Activated T-cell treated with anti-CD3 and anti-CD28 coated beads, Interleukin-2, amount 50 U/mL, for 1 hour (primary cell): ENCODE results near the gene GPRC5C.
"Not testable (repeated sequence)": the region's sequence is repeated elsewhere in the genome, so short reads cannot be mapped to it uniquely, and the experiment has no call there.

Experiments
- DNase-seq: peaks from one replicate; pipeline ENCODE4 v3.0.0-alpha.2; 2020

Gene GPRC5C, protein sequence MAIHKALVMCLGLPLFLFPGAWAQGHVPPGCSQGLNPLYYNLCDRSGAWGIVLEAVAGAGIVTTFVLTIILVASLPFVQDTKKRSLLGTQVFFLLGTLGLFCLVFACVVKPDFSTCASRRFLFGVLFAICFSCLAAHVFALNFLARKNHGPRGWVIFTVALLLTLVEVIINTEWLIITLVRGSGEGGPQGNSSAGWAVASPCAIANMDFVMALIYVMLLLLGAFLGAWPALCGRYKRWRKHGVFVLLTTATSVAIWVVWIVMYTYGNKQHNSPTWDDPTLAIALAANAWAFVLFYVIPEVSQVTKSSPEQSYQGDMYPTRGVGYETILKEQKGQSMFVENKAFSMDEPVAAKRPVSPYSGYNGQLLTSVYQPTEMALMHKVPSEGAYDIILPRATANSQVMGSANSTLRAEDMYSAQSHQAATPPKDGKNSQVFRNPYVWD

DNA sequence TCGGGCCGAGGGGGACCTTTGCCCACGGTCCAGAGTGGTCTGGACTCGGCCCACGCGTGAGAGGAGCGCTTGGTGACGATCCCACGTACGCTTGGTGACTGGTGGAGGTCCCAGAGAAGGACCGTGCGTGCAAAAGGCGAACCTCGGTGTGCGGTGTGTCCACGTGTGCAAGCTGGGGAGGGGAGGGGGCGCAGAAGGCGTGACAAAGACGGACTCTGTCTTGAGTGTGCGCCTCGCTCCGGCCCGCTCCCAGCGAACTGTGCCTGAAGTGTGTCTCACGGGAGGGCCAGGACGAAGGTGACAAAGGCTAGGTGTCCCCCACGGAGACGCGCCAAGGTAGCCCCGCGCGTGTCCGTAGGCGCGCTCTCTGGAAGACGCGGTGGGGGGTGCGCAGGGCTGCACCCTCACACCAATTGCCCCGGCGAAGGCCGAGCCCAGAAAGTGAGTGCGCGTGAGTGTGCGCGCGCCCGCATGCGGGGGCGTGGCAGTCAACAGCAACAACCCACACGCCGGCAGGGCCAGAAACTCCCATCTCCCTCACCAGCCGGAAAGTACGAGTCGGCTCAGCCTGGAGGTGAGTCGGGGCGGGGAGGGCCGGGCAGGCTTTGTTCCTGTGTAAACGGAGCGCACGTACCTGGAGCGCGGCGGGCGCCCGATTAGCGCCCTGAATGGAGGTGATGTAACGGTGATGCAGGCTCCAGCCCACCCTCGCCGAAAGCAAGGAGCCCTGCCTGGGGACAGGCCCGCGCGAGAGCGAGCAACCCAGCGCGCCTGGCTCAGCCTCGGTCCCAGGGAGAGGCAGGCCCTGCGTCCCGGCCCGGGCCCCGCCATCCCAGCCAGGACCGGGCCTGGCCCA lies at the start of gene GPRC5C:
Gene GPRC5C, plus strand, starts transcription at position 521 of the 856 bp plus-strand sequence. CDS start 7,689 bp downstream, outside the sequence.
- peak; percentile 39 for DNase-seq

DNA sequence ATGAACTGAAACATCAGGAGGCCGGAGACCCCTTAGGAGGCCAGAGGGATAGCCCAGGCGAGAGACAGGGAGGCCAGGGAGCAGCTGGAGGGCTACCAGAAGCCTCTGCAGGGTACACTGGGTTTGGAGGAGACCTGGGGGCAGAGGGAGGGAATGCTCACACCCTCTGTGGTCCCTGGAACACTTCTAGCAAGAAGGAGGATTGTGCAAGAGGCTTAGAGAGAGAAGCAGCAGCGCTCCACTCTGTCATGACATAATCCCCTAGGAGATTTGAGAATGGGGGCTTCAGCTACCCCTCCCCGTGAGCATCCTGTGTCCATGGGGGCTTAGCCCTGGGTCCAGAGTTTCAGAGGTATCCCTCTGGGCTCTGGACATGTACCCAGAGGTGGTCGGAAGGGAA lies 48.7 kb upstream of the GPRC5C start:
- no peak for DNase-seq

DNA sequence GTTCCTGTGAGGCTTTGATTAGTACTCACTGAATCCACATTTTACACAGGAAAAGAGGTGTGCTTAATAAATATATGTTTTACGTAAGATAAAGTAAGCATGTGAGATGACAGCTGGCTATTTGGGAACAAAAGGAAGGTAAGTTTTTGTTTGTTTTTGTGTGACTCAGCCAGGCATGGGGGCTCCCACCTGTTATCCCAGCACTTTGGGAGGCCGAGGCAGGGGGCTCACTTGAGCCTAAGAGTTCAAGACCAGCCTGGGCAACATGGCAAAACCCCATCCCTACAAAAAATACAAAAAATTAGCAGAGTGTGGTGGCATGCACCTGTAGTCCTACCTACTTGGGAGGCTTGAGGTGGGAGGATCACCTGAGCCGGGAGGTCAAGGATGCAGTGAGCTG lies 46.7 kb upstream of the GPRC5C start:
- no peak for DNase-seq

DNA sequence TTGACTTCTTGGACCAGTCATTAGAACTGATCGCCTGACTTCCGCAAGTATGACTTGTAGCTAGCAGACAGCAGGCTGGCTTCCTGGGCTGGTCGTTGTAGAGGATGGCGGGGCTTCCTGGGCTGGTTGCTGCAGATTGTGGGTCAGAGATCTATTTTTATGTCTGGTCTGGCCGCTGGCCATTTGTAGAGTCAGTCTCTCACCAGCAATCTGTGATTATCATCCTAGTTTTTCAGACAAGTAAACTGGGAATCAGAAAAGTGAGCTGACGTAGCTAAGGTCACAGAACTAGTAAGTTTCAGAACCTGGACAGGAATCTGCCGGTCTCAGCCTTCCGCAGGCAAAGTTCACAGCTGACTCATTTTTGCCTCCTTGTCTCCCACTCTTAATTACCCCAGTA lies 45.5 kb upstream of the GPRC5C start:
- DNase-seq = no peak

DNA sequence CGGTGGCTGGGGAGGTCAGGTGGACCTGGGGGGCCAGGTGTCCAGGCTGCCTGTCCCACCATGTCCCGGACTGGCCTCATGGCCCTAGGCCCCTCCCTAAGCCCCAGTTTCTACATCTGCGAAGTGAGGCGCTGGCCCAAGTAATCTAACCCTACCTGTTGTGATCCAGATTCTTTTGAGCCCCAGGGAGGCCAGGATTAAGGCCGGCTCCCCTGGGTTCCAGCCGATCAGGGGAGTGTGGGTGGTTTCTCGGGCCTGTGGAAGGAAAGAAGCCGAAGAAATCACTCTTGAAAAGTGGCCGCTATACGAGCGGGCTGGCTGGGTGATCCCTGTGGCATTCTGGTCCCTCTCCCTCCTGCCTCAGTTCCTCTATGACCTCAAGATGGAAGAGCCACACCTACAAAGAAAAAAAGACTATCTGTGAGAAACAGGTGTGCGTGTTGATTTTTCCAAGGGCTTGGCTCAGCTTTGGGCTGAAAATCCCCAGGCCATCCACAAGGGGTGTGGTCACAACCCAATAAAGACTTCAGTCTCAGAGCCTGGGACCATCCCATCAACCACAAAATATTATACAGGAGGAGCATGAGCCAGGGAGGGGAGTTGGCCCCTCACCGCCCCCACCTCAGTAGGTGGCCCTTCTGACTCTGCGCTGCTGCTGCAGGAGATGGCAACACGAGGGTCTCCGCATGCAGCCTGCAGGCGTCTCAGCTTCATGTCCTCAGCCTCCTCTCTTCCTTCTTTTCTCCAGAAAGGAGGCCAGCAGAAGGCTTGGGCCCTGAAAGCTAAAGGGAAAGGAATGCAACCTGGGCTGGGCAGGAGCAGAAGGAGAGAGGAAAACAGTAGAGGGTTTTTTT lies 44.3 kb upstream of the GPRC5C start:
- no peak for DNase-seq

DNA sequence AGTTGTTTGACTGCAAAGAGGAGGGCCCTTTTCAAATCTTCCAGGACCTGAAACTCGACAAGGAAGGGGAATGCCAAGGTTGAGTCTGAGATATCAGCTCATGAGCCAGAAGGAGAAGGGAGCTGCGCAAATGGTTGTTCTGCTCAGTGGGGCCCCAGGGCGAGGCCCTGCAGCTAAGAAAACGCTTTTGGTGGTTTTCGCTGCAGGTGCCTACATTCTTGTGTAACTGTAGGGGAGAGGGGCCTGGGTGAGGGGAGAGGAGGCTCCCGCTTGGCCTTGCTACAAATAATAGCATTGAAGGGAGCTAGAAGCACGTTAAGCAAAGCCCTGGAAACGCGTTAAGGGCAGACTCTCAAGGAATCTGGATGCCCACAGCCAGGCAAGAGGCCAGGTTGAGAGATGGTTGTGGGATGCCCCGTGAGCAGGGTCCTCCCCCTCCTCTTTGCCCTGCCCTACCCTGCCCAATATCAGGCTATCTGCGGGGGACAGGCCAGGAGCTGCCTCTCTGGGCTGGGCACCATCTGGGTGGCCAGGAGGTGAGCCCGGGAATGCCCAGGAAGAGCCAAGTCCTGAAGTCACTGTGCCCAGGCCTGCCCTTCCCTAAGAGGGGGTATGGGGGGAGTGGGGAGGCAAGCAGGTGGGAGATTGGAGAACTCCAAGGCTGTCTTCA lies 42.7 kb upstream of the GPRC5C start:
- DNase-seq = no peak

DNA sequence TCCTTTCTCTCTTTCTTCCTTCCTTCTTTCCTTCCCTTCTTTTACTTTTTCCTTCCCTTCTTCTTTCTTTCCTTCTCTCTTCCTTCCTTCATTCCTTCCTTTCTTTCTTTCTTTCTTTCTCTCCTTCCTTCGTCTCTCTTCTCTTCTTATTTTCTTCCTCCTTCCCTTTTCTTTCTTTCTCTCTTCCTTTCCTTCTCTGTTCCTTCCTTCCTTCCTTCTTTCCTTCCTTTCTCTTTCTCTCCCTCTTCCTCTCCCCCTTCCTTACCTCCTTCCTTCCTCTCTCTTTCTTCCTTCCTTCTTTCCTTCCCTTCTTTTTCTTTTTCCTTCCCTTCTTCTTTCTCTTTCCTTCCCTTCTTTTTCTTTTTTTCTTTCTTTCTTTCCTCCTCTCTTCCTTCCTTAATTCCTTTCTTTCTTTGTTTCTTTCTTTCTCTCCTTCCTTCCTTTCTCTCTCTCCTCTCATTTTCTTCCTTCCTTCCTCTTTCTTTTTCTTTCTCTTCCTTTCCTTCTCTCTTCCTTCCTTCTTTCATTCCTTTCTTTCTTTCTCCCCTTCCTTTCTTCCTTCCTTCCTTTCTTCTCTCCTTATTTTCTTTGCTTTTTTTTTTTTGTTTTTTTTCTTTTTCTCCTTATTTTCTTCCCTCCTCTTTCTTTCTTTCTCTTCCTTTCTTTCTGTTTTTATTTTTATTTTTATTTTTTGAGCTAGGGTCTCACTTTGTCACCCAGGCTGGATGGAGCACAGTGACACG lies 41.8 kb upstream of the GPRC5C start:
- DNase-seq = no peak

DNA sequence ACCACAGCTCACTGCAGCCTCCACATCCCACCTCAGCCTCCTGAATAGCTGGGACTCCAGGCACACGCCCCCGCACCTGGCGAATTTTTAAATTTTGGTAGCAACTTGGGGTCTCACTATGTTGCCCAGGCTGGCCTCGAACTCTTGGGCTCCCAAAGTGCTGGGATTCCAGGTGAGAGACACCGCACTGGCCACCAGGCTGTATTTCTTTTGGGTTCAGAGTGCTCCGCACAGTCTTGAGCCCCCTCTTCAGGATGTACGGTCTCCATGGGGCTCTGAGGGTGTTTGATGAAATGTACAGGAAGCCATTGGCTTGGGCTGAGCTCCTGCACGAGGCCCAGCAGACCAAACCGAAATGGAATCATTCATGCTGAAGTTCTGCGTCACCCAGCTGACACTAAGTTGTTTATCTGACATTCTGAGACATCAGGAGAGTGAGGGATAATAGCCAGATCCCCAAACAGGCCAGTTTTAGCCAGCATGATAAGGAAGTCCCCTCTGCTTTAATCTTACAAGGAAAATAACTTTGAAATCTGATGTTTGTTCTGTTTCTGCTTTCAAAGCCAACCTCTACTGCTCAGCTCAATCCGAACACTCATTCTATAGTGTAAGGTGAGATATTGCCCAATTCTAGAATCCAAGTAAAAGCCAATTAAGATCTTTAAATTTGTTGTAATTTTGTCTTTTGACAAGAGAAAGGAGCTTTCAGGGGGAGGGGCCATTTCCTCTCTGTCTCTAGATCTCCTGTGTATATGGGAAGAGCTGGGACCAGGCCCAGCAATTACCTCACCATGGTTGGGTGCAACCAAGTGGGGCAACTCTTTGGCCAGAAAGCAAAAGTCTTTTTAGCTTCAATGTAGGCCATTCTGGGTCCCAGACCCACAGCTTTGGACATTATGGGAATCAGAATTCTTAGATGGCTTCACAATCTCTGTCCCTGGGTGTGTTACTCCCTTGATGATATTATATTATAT lies 40.9 kb upstream of the GPRC5C start:
- no peak for DNase-seq

DNA sequence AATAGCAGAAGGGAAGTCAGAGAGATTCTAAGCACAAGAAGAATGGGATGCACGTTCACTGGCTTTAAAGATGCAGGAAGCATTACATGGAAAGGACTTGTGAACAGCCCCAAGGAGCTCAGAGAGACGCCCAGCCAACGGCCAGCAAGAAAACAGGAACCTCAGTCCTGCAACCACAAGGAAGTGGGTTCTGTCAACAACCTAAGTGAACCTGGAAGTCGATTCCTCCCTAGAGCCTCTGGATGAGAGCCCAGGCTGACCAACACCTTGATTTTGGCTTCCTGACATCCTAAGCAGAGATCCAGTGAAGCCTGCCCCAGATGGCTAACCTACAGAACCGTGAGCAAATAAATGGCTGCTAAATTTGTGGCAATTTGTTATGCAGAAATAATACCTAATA lies 40.1 kb upstream of the GPRC5C start:
- no peak for DNase-seq

DNA sequence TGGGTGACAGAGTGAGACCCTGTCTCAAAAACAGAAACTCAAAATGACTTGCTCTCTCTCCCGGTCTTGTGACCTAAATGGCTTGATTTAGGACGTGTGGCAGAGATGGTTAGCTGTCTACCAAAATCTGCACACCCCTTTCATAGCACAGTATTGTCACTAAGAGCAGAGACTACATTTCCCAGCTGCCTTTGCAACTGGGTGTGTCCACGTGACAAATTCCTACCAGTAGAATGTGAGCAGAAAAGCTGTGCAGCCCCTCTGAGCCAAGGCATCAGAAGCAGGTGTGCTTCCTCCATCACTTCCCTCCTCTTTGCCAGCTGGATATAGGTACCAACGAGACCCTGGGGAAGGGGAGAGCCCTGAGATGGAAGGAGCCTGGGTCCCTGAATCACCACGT lies 39.0 kb upstream of the GPRC5C start:
- no peak for DNase-seq

DNA sequence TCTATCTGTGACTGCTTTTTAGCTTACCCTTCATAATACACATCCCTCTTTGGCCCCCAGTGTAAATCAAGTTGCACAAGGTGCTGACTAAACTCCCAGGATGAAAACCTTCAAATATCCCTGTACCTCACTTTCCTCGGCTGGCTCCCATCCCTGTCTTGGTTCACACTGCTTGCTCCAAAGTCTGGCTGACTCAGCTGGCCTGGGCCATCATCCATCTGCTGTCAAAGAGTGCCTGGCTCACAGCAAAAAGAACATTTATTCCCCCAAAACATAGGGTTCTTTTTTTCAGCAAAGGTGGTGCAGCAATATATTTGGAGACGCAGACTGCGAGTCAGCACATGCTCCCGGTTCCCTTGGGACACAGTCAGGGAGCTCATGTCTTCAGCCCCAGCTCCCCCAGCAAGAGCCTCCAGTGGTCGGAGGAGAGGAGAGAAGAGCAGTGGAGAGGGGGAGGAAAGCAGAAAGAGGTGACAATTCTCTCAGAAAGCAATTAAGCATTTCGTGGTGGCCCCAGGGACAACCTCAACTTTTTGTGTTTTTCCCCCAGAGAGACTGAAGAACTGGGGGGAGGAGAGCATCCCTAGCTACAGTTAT lies 38.4 kb upstream of the GPRC5C start:
- no peak for DNase-seq

DNA sequence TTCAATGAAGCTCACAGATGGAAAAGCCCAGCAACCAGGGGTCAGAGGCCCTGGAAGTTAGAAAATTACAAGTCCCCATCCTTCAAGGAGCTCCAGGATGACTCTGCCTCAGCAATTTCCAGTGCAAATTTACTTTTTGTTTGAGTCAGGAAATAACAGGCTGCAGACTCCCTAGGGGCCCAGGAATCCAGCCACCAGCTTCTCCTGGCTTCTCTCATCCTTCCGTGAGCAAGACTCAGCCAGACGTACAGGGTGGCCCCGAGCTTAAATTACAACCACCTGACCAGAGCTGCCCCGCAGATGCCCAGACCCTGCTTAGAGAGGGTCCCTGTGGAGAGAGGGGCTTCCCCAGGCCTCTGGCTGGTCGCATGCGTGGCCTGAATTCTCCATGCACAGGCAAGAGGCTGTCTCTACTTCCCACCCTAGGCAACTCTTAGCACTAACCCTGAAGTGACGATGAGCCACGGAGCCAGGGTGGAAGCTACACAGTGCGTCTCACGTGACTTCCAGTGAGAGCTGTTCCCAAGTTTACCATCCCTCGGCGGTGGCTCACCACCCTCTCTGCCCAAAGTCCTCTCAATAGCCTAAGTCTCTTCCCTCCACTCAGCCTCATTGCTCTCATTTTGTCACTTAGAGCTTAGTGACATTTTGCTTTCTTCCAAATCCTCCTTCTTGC lies 37.5 kb upstream of the GPRC5C start:
- DNase-seq = no peak

DNA sequence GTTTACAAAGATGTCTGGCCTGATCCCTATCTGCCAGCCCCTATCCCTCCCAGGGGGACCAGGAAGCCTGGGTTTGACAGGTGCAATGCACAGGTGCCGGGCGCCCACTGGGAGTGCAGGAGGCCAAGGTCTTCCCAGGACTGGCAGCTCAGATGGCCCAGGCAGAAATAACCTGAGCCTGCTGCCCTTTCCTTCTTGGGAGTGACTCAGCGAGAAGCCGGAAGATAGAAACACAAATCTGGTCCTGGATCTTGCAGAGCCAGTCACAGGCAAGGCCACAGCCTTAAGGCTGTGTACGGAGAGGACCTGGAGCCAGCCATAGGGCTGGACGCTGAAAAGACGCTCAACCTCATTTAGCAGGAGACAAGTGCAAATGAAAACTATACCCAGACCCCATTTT lies 36.9 kb upstream of the GPRC5C start:
- DNase-seq = no peak

DNA sequence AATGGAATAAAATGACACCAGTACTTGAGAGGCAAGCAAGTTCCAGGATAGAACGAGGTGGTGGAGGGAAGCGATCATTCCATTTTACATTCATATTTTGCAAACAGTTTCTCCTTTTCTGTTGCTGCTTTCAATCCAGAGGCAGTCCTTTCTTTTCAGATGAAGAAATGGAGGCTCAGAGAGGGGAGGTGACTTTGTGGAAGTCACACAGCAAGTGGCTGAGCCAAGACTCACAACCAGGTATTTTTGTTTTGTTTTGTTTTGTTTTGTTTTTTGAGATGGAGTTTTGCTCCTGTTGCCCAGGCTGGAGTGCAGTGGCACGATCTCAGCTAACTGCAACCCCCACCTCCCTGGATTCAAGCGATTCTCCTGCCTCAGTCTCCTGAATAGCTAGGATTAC lies 35.3 kb upstream of the GPRC5C start:
- no peak for DNase-seq

DNA sequence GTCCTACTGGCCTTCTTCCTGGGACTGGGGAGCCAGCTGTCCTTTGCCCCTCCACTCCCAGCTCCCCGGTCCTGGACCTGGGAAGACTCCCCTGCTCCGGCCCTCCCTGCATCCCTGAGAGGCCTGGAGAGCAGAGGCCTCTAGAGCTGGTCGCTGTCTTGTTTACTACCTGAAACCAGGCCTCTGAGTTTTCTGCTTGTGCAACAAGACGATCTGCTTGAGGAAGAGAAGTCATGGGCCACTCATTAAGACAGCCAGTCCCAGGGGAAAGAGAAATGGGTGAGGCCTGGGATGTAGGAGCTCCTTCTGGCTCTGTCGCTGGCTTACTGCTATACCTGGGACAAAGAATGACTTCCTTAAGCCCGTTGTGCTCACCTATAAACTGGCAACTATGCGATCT lies 29.8 kb upstream of the GPRC5C start:
- DNase-seq = no peak

DNA sequence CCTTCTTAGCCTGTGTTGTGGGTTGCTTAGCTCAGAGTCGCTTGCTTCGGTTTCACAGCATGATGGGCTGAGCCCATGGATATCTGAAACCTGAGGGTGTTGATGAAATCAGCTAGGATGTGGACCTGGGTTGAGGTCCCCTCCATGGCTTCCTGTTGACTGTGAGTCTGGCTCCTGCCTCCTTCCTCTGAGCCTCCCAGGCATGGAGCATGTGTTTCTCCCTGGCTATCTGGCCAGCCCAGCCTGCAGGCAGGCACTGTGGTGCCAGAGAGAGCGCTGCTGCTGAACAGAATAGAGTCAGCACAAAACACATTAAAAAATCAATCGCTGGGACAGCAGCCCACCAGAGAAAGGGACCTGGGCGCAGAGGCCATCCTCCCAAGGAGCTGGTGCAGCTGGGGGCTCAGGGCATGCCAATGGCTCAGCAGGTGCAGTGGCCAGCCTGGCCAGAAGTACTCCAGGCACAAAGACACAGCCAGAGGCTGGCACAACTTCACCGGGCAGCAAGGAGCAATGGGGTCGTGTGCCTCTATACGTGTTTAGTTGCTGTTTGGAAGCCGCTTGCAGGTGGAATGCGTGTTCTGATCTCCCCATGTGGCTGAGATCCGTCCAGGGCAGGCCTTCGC lies 28.3 kb upstream of the GPRC5C start:
- DNase-seq = no peak

DNA sequence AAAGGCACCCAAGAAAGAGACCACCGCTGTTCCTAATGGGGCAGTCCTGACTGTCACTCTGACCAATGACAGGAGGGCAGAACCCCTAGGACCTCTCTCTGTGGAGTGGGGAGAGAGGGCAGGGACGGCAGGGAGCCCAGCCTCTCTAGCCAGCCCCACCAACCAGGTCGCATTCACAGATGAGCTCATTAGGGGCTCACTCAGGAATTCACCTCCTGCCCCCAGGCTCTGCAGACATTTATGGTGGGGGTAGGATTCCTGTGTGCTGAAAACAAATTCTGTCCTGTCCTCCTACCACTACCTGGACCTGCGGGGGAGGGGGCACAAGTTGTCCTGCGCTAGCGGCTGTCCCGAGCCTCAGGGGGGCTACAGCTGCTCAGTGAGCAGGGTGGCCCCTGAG lies 27.7 kb upstream of the GPRC5C start:
- DNase-seq = no peak

DNA sequence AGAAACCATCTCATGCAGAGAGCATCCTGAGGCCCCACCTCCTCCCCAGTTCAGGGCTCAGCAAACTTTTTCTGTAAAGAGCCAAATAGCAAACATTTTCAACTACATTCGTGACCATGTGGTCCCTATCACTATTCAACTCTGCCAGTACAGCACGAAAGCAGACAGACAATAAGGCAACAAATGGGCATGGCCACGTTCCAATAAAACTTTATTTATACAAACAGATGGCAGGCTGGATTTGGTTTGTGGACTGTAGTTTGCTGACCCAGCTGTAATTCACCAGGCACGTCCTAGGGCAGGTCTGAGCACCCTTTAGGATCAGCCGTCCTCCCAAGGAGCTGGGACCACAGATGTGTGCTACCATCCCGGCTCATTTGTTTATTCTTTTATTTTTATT lies 27.1 kb upstream of the GPRC5C start:
- no peak for DNase-seq

DNA sequence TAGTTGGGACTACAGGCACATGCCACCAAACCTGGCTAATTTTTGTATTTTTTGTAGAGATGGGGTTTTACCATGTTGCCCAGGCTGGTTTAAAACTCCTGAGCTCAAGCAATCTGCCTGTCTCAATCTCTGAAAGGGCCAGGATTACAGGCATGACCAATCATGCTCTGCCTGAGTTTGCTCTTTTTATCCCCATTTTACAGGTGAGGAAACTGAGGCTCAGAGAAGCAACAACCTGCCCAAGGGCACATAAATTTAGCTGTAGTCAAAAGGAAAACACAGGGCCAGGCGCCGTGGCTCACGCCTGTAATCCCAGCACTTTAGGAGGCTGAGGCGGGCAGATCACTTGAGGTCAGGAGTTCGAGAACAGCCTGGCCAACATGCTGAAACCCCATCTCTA lies 26.6 kb upstream of the GPRC5C start:
- DNase-seq = not testable (repeated sequence)
